GM15510 (cell line): ENCODE results near the gene PPM1N.

Experiments used
- POLR2A ChIP-seq: IDR thresholded peaks from 3 replicates; pipeline ENCODE4 v1.6.1; 2011; ENCODE audit warnings: borderline replicate concordance; ENCODE audit not compliant: insufficient read length; ENCODE audit errors: extremely low read depth

PPM1N gene

DNA sequence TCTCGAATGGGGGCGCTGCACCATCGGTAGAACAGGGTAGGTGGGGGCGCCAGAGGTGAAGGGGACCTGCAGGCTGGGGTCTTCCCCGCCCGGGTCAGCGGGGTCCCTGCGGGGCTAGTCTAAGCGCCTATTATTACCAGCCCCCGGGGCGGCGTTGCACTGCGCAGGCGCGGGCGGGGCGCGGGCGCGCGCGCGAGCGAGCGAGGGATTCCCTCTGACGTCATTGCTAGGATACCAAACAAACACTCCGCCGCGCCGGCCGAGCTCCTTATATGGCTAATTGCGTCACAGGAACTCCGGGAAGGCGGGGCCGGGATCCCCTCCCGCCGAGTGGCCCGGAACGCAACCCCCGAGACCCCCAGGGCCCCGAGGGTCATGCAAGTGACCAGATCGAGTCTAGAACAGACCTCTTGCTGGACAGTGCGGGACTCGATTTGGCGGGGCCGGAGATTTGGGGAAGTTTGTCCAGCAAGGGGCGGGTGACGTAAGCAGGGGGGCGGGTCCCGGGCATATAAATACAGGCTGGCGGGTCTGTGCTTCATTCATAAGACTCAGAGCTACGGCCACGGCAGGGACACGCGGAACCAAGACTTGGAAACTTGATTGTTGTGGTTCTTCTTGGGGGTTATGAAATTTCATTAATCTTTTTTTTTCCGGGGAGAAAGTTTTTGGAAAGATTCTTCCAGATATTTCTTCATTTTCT, 30.6 kb upstream of the PPM1N start, which contains the start of gene FOSB:
TSS of gene FOSB (plus strand) at position 541 of the 703 bp plus-strand sequence. CDS start 591 bp downstream, outside the sequence.
- TF ChIP-seq POLR2A, result peak; percentile 46

DNA sequence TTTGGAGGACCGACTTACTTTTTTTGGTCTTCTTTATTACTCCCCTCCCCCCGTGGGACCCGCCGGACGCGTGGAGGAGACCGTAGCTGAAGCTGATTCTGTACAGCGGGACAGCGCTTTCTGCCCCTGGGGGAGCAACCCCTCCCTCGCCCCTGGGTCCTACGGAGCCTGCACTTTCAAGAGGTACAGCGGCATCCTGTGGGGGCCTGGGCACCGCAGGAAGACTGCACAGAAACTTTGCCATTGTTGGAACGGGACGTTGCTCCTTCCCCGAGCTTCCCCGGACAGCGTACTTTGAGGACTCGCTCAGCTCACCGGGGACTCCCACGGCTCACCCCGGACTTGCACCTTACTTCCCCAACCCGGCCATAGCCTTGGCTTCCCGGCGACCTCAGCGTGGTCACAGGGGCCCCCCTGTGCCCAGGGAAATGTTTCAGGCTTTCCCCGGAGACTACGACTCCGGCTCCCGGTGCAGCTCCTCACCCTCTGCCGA, 30.0 kb upstream of the PPM1N start:
- TF ChIP-seq POLR2A, result no peak

DNA sequence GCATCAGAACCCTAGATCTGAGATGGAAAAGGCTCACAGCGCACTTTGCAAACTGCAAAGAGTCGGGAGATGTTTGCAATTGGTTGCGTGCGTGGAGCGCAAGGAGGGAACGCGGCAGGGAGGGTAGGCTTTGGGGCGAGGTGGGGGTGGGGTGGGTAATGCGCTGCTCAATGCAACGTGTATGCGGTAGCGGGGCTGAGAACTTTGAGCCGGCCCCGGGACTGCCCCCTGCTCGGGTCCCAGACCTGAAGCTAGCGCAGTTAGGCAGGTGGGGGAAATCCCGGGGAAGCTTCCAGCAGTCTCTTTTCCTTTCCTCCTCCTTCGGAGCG, 29.5 kb upstream of the PPM1N start:
- peak; percentile 1 for TF ChIP-seq POLR2A

GRCh38 chr19:45469132-45469944, 28.9 kb upstream of the PPM1N start:
- TF ChIP-seq POLR2A, result peak; percentile 36

- peak; percentile 4 for TF ChIP-seq POLR2A
Measured at GRCh38 chr19:45469945-45470761, 28.1 kb upstream of the PPM1N start.

- TF ChIP-seq POLR2A, result no peak
Measured at GRCh38 chr19:45470762-45471081, 27.5 kb upstream of the PPM1N start.

DNA sequence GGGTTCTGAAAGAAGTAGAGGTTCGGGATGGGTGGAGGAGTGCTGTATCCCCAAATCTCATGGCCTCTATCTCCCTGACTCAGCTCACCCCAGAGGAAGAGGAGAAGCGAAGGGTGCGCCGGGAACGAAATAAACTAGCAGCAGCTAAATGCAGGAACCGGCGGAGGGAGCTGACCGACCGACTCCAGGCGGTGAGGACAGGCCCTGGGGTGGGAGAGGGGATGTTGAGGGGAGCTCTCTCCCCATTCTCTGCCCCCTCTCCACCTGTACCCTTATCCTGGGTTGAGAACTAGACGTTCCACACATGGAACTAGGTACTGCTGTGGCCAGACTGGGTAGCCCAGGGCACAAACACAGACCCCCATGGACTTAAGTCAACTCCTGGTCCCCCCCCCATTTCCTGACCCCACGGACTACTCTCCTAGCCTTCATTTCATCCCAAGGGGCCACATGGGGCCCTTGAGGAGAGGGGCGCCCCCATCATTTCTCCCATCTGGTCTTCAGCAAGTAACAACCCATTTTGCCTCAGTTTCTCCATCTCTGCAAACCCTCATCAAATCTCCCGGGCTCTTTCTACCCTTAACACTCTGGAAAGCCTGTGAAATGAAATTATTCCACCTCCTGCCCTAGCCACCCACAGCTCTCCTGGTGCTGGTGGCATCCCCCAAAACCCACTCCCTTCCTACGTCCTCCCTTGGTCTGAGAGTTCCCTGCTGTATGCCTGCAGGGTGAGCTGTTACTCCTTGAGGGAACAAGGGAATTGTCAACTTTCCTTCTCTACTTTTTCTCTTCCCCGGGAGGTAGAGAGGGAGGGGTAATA, 26.9 kb upstream of the PPM1N start:
- TF ChIP-seq POLR2A, result no peak

DNA sequence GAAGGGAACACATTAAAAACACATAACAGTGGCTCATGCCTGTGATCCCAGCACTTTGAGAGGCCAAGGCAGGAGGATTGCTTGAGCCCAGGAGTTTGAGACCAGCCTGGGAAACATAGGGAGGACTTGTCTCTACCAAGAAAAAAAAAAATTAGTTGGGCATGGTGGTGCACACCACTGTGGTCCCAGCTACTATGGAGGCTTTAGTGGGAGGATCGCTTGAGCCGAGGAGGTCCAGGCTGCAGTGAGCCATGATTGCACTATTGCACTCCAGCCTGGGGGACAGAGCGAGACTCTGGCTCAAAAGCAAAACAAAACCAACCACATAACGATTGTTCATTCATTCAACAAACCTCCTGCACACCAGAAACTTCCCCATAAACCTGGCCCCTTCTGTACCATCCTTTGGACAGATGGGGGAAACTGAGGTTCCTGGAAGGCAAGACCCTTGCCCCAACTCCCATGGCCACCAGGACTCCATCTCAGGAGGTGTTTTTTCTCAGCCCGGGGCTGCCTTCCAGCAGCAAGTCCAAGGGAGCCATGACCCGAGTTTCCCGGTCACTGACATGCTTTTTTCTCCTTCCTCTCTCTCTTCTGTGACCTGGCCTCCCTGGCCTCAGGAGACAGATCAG, 26.2 kb upstream of the PPM1N start:
- TF ChIP-seq POLR2A, result no peak

GRCh38 chr19:45472563-45473366, 25.5 kb upstream of the PPM1N start:
- no peak for TF ChIP-seq POLR2A

DNA sequence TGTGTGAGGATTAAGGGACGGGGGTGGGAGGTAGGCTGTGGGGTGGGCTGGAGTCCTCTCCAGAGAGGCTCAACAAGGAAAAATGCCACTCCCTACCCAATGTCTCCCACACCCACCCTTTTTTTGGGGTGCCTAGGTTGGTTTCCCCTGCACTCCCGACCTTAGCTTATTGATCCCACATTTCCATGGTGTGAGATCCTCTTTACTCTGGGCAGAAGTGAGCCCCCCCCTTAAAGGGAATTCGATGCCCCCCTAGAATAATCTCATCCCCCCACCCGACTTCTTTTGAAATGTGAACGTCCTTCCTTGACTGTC, 24.9 kb upstream of the PPM1N start:
- no peak for TF ChIP-seq POLR2A

GRCh38 chr19:45473682-45474605, 24.3 kb upstream of the PPM1N start:
- no peak for TF ChIP-seq POLR2A

DNA sequence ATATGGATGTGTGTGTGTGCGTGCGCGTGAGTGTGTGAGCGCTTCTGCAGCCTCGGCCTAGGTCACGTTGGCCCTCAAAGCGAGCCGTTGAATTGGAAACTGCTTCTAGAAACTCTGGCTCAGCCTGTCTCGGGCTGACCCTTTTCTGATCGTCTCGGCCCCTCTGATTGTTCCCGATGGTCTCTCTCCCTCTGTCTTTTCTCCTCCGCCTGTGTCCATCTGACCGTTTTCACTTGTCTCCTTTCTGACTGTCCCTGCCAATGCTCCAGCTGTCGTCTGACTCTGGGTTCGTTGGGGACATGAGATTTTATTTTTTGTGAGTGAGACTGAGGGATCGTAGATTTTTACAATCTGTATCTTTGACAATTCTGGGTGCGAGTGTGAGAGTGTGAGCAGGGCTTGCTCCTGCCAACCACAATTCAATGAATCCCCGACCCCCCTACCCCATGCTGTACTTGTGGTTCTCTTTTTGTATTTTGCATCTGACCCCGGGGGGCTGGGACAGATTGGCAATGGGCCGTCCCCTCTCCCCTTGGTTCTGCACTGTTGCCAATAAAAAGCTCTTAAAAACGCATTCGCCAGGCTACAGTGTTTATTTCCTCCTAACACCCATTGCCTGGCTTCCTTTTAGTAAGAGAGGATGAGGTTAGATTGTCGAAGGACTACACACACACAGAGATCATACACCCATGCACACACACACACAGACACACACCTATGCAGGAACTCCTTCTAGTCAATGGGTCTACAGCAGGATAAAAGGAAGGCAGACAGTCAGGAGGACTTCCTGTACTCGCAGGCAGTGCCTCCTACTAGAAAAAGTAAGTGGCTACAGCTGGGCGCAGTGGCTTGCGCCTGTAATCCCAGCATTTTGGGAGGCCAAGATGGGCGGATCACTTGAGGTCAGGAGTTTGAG, 23.4 kb upstream of the PPM1N start:
- TF ChIP-seq POLR2A, result no peak
